GM12872 (cell line): Measurements from ENCODE around the gene SEMA3C.

Experiments
- TF ChIP-seq, protein P1 (sequence below): IDR thresholded peaks from 3 replicates; pipeline ENCODE4 v1.5.1; 2011; ENCODE audit warnings: low read depth, mild to moderate bottlenecking, low read length, moderate library complexity; ENCODE audit not compliant: insufficient read depth

SEMA3C gene

DNA sequence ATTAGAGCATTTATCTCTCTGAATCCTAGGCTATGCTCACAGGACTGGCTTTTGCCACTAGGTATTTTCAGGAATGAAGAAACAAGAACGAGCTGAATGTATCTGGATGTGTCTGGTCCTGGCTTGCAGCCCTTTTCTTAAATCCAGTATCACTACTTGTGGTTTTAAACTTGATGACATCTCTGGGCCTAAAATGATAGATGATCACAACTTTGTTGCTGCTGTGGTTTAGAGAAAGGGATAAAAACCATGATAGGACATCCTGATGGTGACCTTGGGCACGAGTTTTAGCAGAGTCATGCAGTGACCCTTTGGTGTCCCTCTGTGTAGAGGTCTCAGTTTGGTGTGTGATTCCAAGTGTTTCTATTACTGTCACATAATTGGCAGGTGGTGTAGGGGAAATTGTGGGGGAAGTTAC is 31.7 kb upstream of the SEMA3C start:
- TF ChIP-seq, protein P1, sequence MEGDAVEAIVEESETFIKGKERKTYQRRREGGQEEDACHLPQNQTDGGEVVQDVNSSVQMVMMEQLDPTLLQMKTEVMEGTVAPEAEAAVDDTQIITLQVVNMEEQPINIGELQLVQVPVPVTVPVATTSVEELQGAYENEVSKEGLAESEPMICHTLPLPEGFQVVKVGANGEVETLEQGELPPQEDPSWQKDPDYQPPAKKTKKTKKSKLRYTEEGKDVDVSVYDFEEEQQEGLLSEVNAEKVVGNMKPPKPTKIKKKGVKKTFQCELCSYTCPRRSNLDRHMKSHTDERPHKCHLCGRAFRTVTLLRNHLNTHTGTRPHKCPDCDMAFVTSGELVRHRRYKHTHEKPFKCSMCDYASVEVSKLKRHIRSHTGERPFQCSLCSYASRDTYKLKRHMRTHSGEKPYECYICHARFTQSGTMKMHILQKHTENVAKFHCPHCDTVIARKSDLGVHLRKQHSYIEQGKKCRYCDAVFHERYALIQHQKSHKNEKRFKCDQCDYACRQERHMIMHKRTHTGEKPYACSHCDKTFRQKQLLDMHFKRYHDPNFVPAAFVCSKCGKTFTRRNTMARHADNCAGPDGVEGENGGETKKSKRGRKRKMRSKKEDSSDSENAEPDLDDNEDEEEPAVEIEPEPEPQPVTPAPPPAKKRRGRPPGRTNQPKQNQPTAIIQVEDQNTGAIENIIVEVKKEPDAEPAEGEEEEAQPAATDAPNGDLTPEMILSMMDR, result no peak

DNA sequence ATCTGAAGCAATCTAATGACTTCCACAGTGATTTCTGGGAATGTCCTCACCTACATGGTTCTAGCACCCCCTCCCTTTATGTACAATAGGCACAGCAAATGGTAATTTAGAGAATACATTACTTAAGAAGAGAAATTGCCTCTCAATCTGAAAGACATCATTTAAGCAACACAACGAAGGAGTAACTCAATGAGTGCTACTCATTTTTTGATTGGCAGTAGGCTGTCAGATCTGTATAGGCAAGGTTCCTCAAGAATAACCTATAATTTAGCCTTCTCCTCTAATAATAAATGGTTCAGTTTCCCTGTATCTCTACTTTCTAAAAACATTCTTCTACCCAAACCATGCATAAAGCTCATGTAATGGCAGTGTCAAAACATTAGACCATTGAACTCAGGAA is 30.6 kb upstream of the SEMA3C start:
- TF ChIP-seq, protein P1, result no peak

DNA sequence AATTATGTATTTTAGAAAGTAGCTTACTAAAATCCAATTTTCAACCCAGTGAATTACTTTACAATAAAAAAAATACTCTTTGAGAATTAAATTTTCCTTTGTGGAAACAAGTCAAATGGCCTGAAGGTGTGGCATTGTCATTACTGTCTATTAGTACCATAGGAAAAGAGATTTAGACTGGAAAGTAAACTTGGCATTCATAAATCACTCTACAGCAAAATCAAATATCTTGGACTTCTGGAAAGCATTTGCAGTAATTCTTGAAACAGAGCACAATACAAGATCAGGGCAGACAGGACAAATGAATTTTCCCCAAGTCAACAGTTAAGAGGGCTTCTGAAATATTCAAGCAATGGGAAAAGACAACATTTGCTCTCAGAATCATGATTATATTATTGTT is 28.0 kb upstream of the SEMA3C start:
- TF ChIP-seq, protein P1, result no peak

DNA sequence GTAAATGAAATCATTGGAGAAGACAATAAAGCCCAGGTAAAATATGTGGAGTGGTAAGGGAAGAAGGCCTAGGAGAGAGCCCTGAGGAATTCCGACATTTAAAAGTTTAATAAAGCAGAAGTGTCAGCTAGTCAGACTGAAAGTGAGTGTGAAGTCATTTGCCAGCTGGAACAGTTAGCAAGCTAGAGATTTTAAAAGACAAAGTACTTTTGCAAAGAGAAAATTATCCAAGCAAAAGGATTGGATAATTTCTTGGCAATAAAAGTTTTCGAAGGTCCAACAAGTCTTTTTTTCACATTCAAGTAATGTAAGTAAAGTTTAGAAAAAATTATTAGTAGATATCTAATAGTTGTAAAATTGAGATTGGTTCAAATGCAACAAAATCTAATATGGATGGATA is 27.1 kb upstream of the SEMA3C start:
- TF ChIP-seq, protein P1, result no peak

DNA sequence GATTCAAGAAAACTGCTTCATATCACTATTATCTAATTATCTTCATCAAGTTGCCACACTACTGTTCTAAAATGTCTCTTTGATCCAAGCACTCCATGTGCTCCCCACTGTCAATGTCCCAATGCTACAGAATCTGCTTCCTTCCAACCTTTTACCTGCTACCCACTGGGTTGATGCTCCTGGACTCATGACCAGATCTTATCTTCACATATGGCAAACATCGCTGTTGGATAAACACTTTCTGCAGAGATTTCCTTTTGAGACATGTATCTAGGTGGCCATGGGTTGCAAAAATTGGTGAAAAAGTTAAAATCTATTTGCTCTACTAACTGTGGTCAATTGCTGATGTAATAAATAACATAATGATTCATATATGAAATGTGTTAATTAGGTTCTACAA is 24.5 kb upstream of the SEMA3C start:
- TF ChIP-seq, protein P1, result no peak

DNA sequence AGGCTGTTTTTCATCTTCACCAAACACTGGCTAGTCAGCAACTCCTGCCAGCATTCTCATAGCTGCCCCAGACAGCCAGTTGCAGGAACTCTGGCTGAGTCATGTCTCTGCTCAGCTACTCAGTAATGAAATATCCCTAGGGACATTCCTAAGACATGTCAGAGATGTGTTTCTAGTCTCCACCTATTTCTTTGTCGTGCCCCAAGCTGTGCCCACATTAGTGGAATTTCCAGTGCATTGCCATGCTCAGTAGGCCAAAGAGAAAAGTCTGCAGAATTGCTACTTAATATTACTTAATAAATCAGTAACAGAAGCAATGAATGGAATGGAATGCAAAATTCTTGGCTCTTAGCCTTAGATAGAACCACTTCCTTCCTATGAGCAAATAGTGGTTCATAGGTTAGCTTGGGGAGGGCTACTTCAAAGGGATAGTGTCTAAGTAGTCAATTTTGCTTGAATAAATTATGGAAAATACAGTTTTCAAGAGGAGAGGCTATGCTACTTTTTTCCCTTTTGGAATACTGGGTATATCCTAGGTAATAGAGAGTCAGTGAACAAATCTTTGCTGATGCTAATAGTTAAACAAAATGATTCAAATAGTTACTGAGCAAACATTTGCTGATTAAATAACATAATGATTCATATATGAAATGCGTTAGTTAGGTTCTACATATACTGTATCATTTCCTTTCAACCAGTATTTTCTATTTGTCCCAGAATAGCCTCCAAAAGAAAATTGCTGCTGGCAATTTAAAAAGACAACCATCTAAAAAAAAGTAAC is 23.6 kb upstream of the SEMA3C start:
- TF ChIP-seq, protein P1, result no peak

DNA sequence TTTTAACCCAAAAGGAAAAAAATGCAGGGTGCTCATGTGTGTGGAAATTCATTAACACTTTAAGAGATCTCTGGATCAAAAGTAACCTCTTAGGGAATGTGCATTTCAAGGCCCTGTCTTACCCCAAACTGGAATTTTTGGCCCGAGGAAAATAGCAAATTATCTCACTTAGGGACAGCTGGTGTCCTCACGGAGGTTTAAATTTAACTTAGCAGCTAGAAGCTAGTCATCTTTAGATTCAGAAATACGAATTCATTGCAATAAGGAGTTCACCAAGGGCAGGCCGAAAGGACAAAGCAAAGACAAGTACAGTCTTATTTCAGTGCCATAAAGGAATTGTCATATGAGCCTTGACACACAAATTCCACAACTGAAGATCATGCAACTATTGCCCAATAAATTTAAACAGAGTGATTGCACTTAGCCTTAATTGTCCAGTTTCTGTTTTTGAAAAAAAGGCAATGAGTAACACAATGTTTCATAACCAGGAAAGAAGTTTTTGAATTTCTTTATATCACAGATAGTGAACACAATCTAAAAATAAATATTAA is 22.4 kb upstream of the SEMA3C start:
- TF ChIP-seq, protein P1, result no peak
